Parathyroid adenoma (tissue), 2 donors: ENCODE data around the gene PGM5.

Experiments
- H2AFZ ChIP-seq: fragments of 300-600 bp; sonication (generic); one replicate; pipeline ENCODE4 v1.7.0; 2017; ENCODE audit warnings: antibody characterized with exemption, mild to moderate bottlenecking
- H3K27ac ChIP-seq: fragments of 300-600 bp; sonication (generic); one replicate; pipeline ENCODE4 v1.7.0; 2017
- H3K27me3 ChIP-seq: fragments of 300-600 bp; sonication (generic); one replicate; pipeline ENCODE4 v1.7.0; 2017; ENCODE audit warnings: low read length; ENCODE audit not compliant: control insufficient read depth, insufficient read depth
- H3K36me3 ChIP-seq: fragments of 300-600 bp; sonication (generic); one replicate; pipeline ENCODE4 v1.7.0; 2017; ENCODE audit warnings: low read length; ENCODE audit not compliant: control insufficient read depth, insufficient read depth
- H3K4me1 ChIP-seq: fragments of 300-600 bp; sonication (generic); one replicate; pipeline ENCODE4 v1.7.0; 2017; ENCODE audit warnings: control low read depth
- H3K4me2 ChIP-seq: fragments of 300-600 bp; sonication (generic); one replicate; pipeline ENCODE4 v1.7.0; 2017; ENCODE audit warnings: low read length
- H3K4me3 ChIP-seq: fragments of 300-600 bp; sonication (generic); one replicate; pipeline ENCODE4 v1.7.0; 2017; ENCODE audit warnings: low read depth, low read length
- H3K79me2 ChIP-seq: fragments of 300-600 bp; sonication (generic); one replicate; pipeline ENCODE4 v1.7.0; 2017; ENCODE audit warnings: control low read depth
- H3K9ac ChIP-seq: fragments of 300-600 bp; sonication (generic); one replicate; pipeline ENCODE4 v1.7.0; 2017; ENCODE audit warnings: mild to moderate bottlenecking
- H3K9me3 ChIP-seq: fragments of 300-600 bp; sonication (generic); one replicate; pipeline ENCODE4 v1.7.0; 2017; ENCODE audit warnings: low read length; ENCODE audit not compliant: control insufficient read depth
- TF ChIP-seq, protein P1 (sequence below): fragments of 300-600 bp; sonication (generic); IDR thresholded peaks from one replicate; pipeline ENCODE4 v1.7.0; 2017; ENCODE audit warnings: antibody characterized with exemption, mild to moderate bottlenecking
- donor health status: primary hyperparathyroidism.

The PGM5 gene

DNA sequence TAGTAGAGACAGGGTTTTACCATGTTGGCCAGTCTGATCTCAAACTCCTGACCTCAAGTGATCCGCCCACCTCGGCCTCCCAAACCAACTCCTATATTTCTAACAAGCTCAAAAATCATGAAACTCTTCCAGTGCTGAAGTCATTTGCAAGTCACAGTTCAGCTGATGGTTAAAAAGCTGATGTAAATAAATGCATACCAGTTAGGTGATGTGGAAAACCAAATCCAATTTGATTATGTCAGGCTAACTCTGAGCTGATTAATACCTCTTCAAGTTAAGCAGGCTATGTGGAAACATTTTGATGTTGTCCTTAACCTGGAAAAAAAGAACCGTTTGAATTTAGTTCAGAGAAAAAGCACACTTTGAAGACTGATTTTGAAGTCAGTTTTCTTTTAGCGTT lies 133.2 kb downstream of the PGM5 start:
- no peaks in the 10 kb centered on the region for H3K27me3 ChIP-seq
- no peak overlapping the region for H2AFZ ChIP-seq
- H3K79me2 ChIP-seq: no peaks in the 10 kb centered on the region
- H3K4me3 ChIP-seq: no peak overlapping the region
- no peak overlapping the region for H3K4me2 ChIP-seq
- H3K36me3 ChIP-seq: no peaks in the 10 kb centered on the region
- H3K9ac ChIP-seq: no peak overlapping the region
- no peak overlapping the region for H3K27ac ChIP-seq
- no peaks in the 10 kb centered on the region for H3K9me3 ChIP-seq
- TF ChIP-seq, protein P1, sequence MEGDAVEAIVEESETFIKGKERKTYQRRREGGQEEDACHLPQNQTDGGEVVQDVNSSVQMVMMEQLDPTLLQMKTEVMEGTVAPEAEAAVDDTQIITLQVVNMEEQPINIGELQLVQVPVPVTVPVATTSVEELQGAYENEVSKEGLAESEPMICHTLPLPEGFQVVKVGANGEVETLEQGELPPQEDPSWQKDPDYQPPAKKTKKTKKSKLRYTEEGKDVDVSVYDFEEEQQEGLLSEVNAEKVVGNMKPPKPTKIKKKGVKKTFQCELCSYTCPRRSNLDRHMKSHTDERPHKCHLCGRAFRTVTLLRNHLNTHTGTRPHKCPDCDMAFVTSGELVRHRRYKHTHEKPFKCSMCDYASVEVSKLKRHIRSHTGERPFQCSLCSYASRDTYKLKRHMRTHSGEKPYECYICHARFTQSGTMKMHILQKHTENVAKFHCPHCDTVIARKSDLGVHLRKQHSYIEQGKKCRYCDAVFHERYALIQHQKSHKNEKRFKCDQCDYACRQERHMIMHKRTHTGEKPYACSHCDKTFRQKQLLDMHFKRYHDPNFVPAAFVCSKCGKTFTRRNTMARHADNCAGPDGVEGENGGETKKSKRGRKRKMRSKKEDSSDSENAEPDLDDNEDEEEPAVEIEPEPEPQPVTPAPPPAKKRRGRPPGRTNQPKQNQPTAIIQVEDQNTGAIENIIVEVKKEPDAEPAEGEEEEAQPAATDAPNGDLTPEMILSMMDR: no peak
- no peaks in the 10 kb centered on the region for H3K4me1 ChIP-seq

DNA sequence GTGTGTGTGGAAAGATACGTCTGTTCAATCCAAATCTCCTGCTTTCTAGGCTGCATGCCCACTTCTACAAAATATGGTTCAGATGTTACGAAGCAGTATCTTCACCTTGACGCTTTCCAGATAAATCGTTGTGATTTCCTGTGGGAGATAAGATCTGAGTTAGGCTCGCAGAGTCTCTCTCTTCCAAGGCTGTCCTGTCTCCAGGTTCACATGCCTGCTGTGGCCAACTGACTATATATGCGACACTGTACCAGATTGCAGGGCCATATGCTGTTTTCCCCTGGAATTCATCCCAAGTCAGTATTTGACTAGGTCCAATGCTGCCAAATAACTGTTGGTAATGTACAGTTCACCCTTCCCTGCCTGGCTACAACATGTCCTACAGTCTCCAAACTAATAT lies 136.4 kb downstream of the PGM5 start:
- Histone ChIP-seq H3K4me2 (no peak overlapping the region), H3K27ac (no peak overlapping the region), H3K36me3 (no peaks in the 10 kb centered on the region), H3K79me2 (no peaks in the 10 kb centered on the region), H3K9ac (no peak overlapping the region), H3K4me3 (no peak overlapping the region), H3K27me3 (no peaks in the 10 kb centered on the region), H2AFZ (no peak overlapping the region), H3K4me1 (no peaks in the 10 kb centered on the region), H3K9me3 (no peaks in the 10 kb centered on the region)
- TF ChIP-seq, protein P1: no peak

DNA sequence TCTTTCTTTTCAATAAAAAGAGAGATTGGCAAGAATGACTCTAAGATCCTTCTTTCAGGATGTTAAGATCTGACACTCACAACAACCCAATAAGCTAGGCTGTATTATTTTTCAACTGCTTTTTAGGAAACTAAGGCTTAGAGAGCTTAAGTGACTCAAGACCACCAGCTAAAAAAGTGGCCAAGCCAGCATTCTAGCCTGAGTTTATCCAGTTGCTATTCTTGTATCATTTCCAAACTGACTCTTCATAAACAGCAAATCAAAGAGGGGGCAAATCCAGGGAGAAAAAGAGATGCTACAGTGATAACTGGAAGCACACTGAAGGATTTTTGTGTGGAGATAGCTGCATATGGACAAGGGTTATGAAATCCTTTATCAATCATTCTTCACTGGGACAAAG lies 137.1 kb downstream of the PGM5 start:
- H3K27ac ChIP-seq: no peak overlapping the region
- H3K27me3 ChIP-seq: no peaks in the 10 kb centered on the region
- H2AFZ ChIP-seq: no peak overlapping the region
- no peak overlapping the region for H3K4me3 ChIP-seq
- no peak overlapping the region for H3K4me2 ChIP-seq
- H3K9ac ChIP-seq: no peak overlapping the region
- no peaks in the 10 kb centered on the region for H3K79me2 ChIP-seq
- TF ChIP-seq, protein P1: no peak
- H3K4me1 ChIP-seq: no peaks in the 10 kb centered on the region
- no peaks in the 10 kb centered on the region for H3K36me3 ChIP-seq
- no peaks in the 10 kb centered on the region for H3K9me3 ChIP-seq

DNA sequence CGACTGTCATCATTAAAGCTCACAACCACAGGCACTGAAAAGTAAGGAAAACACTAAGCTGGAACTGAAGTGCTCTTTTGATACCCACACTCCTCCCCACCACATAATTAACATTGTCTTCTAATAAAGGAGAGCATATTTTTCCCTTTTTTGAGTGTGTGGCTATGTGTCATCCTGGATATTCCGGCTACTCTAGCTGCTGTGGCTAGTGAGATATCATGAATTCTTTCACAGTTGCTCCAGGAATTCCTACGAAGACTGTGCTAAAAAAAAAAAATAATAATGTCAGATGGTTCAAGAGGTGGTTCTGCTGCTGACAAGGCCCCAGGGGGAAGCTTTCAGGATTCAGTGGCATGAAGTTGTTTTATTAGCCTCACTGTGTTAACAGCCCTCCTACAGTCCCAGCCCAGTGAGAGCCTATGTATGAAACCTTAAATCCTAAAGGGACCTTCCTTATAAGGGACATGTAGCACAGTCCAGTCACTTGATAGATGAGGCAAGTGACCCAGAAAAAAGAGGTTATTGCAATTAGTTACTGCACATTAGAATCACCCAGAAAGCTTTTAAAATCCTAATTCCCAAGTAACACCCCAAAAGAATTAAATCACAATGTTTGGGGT lies 137.7 kb downstream of the PGM5 start:
- no peaks in the 10 kb centered on the region for H3K4me1 ChIP-seq
- H3K9me3 ChIP-seq: no peaks in the 10 kb centered on the region
- no peaks in the 10 kb centered on the region for H3K27me3 ChIP-seq
- H3K36me3 ChIP-seq: no peaks in the 10 kb centered on the region
- H3K4me3 ChIP-seq: no peak overlapping the region
- H3K79me2 ChIP-seq: no peaks in the 10 kb centered on the region
- no peak overlapping the region for H3K9ac ChIP-seq
- H2AFZ ChIP-seq: no peak overlapping the region
- H3K27ac ChIP-seq: no peak overlapping the region
- TF ChIP-seq, protein P1: no peak
- no peak overlapping the region for H3K4me2 ChIP-seq

DNA sequence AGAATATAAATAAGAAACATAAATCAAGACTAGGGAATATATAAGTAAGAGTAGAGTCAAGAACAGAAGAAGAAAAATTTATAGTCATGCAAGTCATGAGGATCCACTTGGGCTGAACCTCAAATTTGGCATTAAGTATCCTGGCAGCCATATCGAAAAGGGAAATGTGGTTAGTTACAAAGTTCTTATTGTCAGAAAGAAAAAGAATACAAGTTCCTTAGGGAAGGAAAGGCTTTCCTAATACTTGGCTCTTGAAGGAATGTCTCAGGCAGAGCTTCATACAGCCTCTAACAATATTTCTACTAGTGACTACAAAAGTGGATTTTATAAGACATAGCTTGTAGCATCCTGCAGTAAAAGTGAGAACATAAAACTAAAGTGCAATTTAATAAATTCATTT lies 138.8 kb downstream of the PGM5 start:
- H3K27ac ChIP-seq: no peak overlapping the region
- H3K4me1 ChIP-seq: no peaks in the 10 kb centered on the region
- H3K79me2 ChIP-seq: no peaks in the 10 kb centered on the region
- no peaks in the 10 kb centered on the region for H3K27me3 ChIP-seq
- H3K36me3 ChIP-seq: no peaks in the 10 kb centered on the region
- TF ChIP-seq, protein P1: no peak
- no peaks in the 10 kb centered on the region for H3K9me3 ChIP-seq
- H3K4me2 ChIP-seq: no peak overlapping the region
- H3K4me3 ChIP-seq: no peak overlapping the region
- no peak overlapping the region for H3K9ac ChIP-seq
- H2AFZ ChIP-seq: no peak overlapping the region
